HepG2 (cell line): ENCODE results near the gene ADAM19. TPM values are rescaled to one million over a fixed set of nuclear protein-coding genes. Genes with fewer than 3 reads are reported as not detected.

Experiments used
- ATAC-seq: fragments of 200-7000 bp; cut with Tn5 transposase; 3 replicates; pipeline ENCODE4 v1.9.1; 2020; ENCODE audit warnings: mild to moderate bottlenecking, moderate library complexity
- BruUV-seq: library from RNA; stranded (reverse); fragments of 400-500 nt; replicated peaks from 2 replicates; lab custom pipeline; 2021; lab: Mats Ljungman, UMichigan
- CTCF ChIA-PET: fragments of 300-600 bp; formaldehyde crosslinking; extraction: SDS; loops from one replicate; lab custom pipeline; 2021; ENCODE audit warnings: low total read pairs, inconsistent platforms, low intra/inter-chr PET ratio; lab: Yijun Ruan, JAX
- POLR2A ChIA-PET: fragments of 350-600 bp; sonication (Branson Sonifier 250); formaldehyde crosslinking; loops from one replicate; lab custom pipeline; 2020; ENCODE audit warnings: antibody characterized with exemption, inconsistent platforms; lab: Yijun Ruan, JAX
- DNase-seq: peaks from one replicate; pipeline ENCODE4 v3.0.0-alpha.2; 2015; ENCODE audit warnings: low spot score
- FAIRE-seq: peaks from 3 replicates; lab custom pipeline; 2011; peaks lifted over from hg19 to GRCh38; lab: Jason Lieb, UNC
- H2AFZ ChIP-seq: one replicate; pipeline ENCODE4 v1.6.1; 2011; ENCODE audit warnings: low read length, inconsistent platforms
- H3K27ac ChIP-seq: fragments of 300-600 bp; 3 replicates; pipeline ENCODE4 v1.8.0; 2011; ENCODE audit warnings: mixed run types, mild to moderate bottlenecking, mixed read lengths, low read length, inconsistent platforms; ENCODE audit not compliant: insufficient read depth; ENCODE audit errors: extremely low read length
- H3K27me3 ChIP-seq, 2 experiments: fragments of 200-600 bp in 1 of 2; 2 replicates in 1 of 2; 3 replicates in 1 of 2; pipeline versions ENCODE4 v1.6.0 to v1.8.0; 2011; ENCODE audit warnings: low read length in 2 of 2, mild to moderate bottlenecking in 2 of 2, moderate library complexity in 2 of 2, inconsistent platforms in 1 of 2; ENCODE audit not compliant: insufficient read depth in 2 of 2, control insufficient read depth in 1 of 2
- H3K36me3 ChIP-seq, 2 experiments: fragments of 200-600 bp in 1 of 2; replicated peaks in 1 of 2; 2 replicates in 1 of 2; 3 replicates in 1 of 2; pipeline versions ENCODE4 v1.5.1 to v1.8.0; 2011; ENCODE audit warnings: low read length in 2 of 2, inconsistent platforms in 1 of 2; ENCODE audit not compliant: insufficient read depth in 2 of 2, control insufficient read depth in 1 of 2
- H3K4me1 ChIP-seq: 2 replicates; pipeline ENCODE4 v1.5.1; 2012; ENCODE audit warnings: low read length, inconsistent platforms; ENCODE audit not compliant: insufficient read depth
- H3K4me2 ChIP-seq: 2 replicates; pipeline ENCODE4 v1.6.0; 2011; ENCODE audit warnings: low read depth, low read length, inconsistent platforms
- H3K4me3 ChIP-seq, 3 experiments: fragments of 200-600 bp in 1 of 3; sonication (generic), shearing (Covaris generic) in 1 of 3; replicated peaks in 1 of 3; 2 replicates each; pipeline ENCODE4 v1.5.1; 2011 to 2016; ENCODE audit warnings: low read length in 3 of 3, inconsistent platforms in 2 of 3, low read depth in 2 of 3, mild to moderate bottlenecking in 2 of 3, control low read depth in 1 of 3, mixed read lengths in 1 of 3; ENCODE audit not compliant: insufficient read depth in 1 of 3
- H3K79me2 ChIP-seq: one replicate; pipeline ENCODE4 v1.6.1; 2011; ENCODE audit warnings: low read length, inconsistent platforms; ENCODE audit not compliant: insufficient read depth
- H3K9ac ChIP-seq: 2 replicates; pipeline ENCODE4 v1.6.0; 2011; ENCODE audit warnings: mild to moderate bottlenecking, low read depth, low read length, inconsistent platforms; ENCODE audit not compliant: insufficient read depth
- H3K9me3 ChIP-seq: 2 replicates; pipeline ENCODE4 v1.5.1; 2012; ENCODE audit warnings: mild to moderate bottlenecking, low read length
- H4K20me1 ChIP-seq: 2 replicates; pipeline ENCODE4 v1.6.0; 2011; ENCODE audit warnings: inconsistent platforms, mild to moderate bottlenecking, low read length, moderate library complexity; ENCODE audit not compliant: insufficient read depth
- EP300 ChIP-seq, 3 experiments: sonication (generic) in 1 of 3; formaldehyde crosslinking in 1 of 3; IDR thresholded peaks; 2 replicates each; pipeline versions ENCODE4 v1.5.1 to v1.6.1; 2011 to 2020; ENCODE audit warnings: low read depth in 2 of 3, low read length in 2 of 3, borderline replicate concordance in 1 of 3, improper control_type of control experiment in 1 of 3, mild to moderate bottlenecking in 1 of 3, missing genetic modification reagents in 1 of 3, moderate library complexity in 1 of 3
- FOXO1 ChIP-seq: sonication (generic); formaldehyde crosslinking; IDR thresholded peaks from 2 replicates; pipeline ENCODE4 v1.4.0; 2020; ENCODE audit warnings: missing genetic modification reagents
- GLI4 ChIP-seq: sonication (generic); formaldehyde crosslinking; IDR thresholded peaks from 2 replicates; pipeline ENCODE4 v1.5.1; 2020; ENCODE audit warnings: missing genetic modification reagents, mild to moderate bottlenecking, moderate library complexity, borderline replicate concordance
- HNF4G ChIP-seq, 2 experiments: sonication (generic) in 1 of 2; formaldehyde crosslinking in 1 of 2; IDR thresholded peaks; 2 replicates each; pipeline versions ENCODE4 v1.4.0 to v1.6.1; 2011 to 2020; ENCODE audit warnings: borderline replicate concordance in 2 of 2, low read depth in 2 of 2, mild to moderate bottlenecking in 2 of 2, low read length in 1 of 2, missing genetic modification reagents in 1 of 2, moderate library complexity in 1 of 2
- HNRNPK ChIP-seq: fragments of 200-400 bp; formaldehyde crosslinking; IDR thresholded peaks from 2 replicates; pipeline ENCODE4 v1.6.1; 2018; ENCODE audit warnings: low read length, low read depth, moderate library complexity, mild to moderate bottlenecking; ENCODE audit not compliant: poor library complexity, severe bottlenecking
- NPAS2 ChIP-seq: sonication (generic); formaldehyde crosslinking; IDR thresholded peaks from 2 replicates; pipeline ENCODE4 v1.8.0; 2022; ENCODE audit warnings: mild to moderate bottlenecking, missing genetic modification reagents, borderline replicate concordance
- PCBP2 ChIP-seq: fragments of 200-400 bp; formaldehyde crosslinking; optimal IDR thresholded peaks from 2 replicates; pipeline ENCODE3; 2018; ENCODE audit warnings: low read length, low read depth; ENCODE audit not compliant: poor library complexity, severe bottlenecking
- RCOR2 ChIP-seq: IDR thresholded peaks from 2 replicates; pipeline ENCODE4 v1.6.1; 2016; ENCODE audit warnings: missing biosample characterization, missing genetic modification reagents
- SAFB2 ChIP-seq: sonication (generic); formaldehyde crosslinking; IDR thresholded peaks from 2 replicates; pipeline ENCODE4 v1.5.1; 2020; ENCODE audit warnings: missing genetic modification reagents, low read depth, mild to moderate bottlenecking, borderline replicate concordance
- TCF12 ChIP-seq, 2 experiments: fragments of 450-650 bp in 1 of 2; sonication (generic) in 1 of 2; formaldehyde crosslinking in 1 of 2; IDR thresholded peaks; 2 replicates each; pipeline versions ENCODE4 v1.6.1 to v1.8.0; 2017 to 2022; ENCODE audit warnings: antibody characterized with exemption in 1 of 2, mild to moderate bottlenecking in 1 of 2, missing genetic modification reagents in 1 of 2, moderate library complexity in 1 of 2
- ZFP36 ChIP-seq: fragments of 150-350 bp; IDR thresholded peaks from 2 replicates; pipeline ENCODE4 v1.6.1; 2018; ENCODE audit warnings: borderline replicate concordance, low read length, low read depth; ENCODE audit not compliant: partially characterized antibody
- ZFX ChIP-seq: sonication (generic); formaldehyde crosslinking; IDR thresholded peaks from 2 replicates; pipeline ENCODE4 v1.4.0; 2020; ENCODE audit warnings: mild to moderate bottlenecking, low read depth, missing genetic modification reagents, moderate library complexity
- ZNF652 ChIP-seq: IDR thresholded peaks from 2 replicates; pipeline ENCODE4 v1.6.1; 2016; ENCODE audit warnings: low read depth, borderline replicate concordance
- WGBS: methylation state at CpG from one replicate; pipeline ENCODE4 v1.1.6; 2017; ENCODE audit warnings: low lambda C conversion rate; 5-methylcytosine and 5-hydroxymethylcytosine counted together
- in situ Hi-C: cut with HindIII; loops from 2 replicates; pipeline ENCODE4 v1.10.0; 2017; ENCODE audit warnings: low pct_unique_long_range_greater_than_20kb; ENCODE audit not compliant: extremely low pct_ligation_motif_present
- intact Hi-C: fragments of 100-400 bp; cut with micrococcal nuclease; formaldehyde crosslinking; loops from one replicate; pipeline ENCODE4 v1.10.0; 2022; ENCODE audit not compliant: unreplicated experiment
- polyA plus RNA-seq, 8 experiments: library from polyadenylated mRNA; depleted of rRNA in 3 of 8; stranded (reverse) in 7 of 8; unstranded in 1 of 8; fragments of >200 nt; fragmentation: Illumina TruSeq in 4 of 8; extraction: Trizol in 4 of 8; gene quantifications; 2 replicates each; pipeline versions ENCODE4 v1.2.1 to v1.2.3, GENCODE V29; 2011 to 2016; ENCODE audit warnings: low read depth in 4 of 8, missing spikeins in 1 of 8, mixed read lengths in 1 of 8; ENCODE audit not compliant: insufficient read depth in 1 of 8
- total RNA-seq, 5 experiments: library from RNA; depleted of rRNA; stranded (reverse); fragments of >200 nt; fragmentation: Illumina TruSeq; extraction: Trizol; gene quantifications; 2 replicates each; pipeline ENCODE4 v1.2.3, GENCODE V29; 2016; ENCODE audit warnings: low read depth in 1 of 5
- TF ChIP-seq, protein P1 (sequence below): sonication (generic); formaldehyde crosslinking; IDR thresholded peaks from 2 replicates; pipeline ENCODE4 v1.5.0; 2020; ENCODE audit warnings: missing genetic modification reagents
- TF ChIP-seq, protein P2 (sequence below): sonication (generic); formaldehyde crosslinking; IDR thresholded peaks from 2 replicates; pipeline ENCODE4 v1.4.0; 2020; ENCODE audit warnings: missing genetic modification reagents

ADAM19 gene
- total and polyA plus RNA-seq, 2 of the 13 experiments (the other 11 are each of a cell fraction or from before 2014, with no cell fraction given): 0.38 to 0.74 TPM

DNA sequence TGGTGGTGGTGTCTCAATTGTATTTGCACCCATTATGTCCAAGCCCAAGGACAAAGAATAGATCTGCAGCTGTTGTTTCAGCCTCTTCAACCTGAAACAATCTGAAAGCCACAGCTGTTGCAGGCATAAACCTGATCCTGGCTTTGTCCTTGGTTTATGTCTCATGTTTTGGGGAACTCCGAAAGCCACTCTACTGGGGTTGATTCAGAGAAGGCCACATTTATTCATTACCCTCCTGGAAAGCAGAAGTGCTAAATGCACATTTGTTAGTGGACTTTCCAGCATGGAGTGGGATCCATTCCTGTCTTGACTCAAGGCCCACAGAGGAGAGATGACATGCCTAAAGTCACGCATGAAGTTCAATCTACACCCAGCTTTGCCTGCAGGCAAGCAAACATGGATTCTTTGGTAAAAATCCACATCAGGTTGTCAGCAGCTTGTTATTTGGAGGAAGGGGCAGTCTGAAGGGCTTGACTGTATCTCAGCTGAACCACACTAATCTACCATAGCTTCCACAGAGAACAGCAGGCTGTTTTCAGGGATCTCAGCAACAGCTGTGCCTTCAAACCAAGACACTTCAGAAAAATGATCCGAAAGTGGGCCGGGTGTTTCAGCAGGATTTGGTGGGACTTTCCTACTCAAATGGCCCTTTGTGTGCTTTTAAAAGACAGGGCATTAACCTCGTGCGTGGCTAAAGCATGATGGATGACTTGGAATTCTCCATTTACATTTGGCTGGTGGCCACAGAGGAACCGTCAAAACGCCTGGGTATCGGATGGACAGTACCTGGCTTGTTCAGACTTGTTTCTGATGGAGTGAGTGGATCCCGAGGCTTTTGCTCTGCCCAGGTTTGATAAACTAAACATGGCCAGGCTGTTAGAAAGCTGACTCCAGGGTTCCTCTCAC is 36.2 kb upstream of the ADAM19 start:
- no peaks in the 10 kb centered on the region for H3K36me3 ChIP-seq
- in situ Hi-C loops: no loop called here
- H3K4me2 ChIP-seq: no peak overlapping the region
- peaks cover 0 to 3% of the 10 kb centered on the region in 2 experiments; a peak in 1 of 5 replicates for H3K27me3 ChIP-seq
- FAIRE-seq: no peak
- H4K20me1 ChIP-seq: no peaks in the 10 kb centered on the region
- ChIA-PET CTCF (no interaction called here), POLR2A (no interaction called here)
- no peak for ATAC-seq
- H3K4me3 ChIP-seq: no peak overlapping the region
- no TSS peak for BruUV-seq
- H3K27ac ChIP-seq: no peak overlapping the region
- H3K4me1 ChIP-seq: no peaks in the 10 kb centered on the region
- H2AFZ ChIP-seq: no peak overlapping the region
- intact Hi-C loops: no loop called here
- H3K9me3 ChIP-seq: no peaks in the 10 kb centered on the region
- WGBS: 30% methylated on average over 9 of the region's 10 CpGs
- no peaks in the 10 kb centered on the region for H3K79me2 ChIP-seq
- DNase-seq: no peak
- no peak overlapping the region for H3K9ac ChIP-seq
- TF ChIP-seq, protein P1, sequence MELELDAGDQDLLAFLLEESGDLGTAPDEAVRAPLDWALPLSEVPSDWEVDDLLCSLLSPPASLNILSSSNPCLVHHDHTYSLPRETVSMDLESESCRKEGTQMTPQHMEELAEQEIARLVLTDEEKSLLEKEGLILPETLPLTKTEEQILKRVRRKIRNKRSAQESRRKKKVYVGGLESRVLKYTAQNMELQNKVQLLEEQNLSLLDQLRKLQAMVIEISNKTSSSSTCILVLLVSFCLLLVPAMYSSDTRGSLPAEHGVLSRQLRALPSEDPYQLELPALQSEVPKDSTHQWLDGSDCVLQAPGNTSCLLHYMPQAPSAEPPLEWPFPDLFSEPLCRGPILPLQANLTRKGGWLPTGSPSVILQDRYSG: no peak
- TF ChIP-seq PCBP2: no peak
- no peak for TF ChIP-seq HNF4G (IDR thresholded peaks at IDR 0.05; ENCODE audit: borderline replicate concordance, low read depth, low read length)
- no peak for TF ChIP-seq HNF4G (CRISPR knock-in tag; IDR thresholded peaks at IDR 0.05; ENCODE audit: borderline replicate concordance, low read depth)
- no peak for TF ChIP-seq HNRNPK
- no peak for TF ChIP-seq RCOR2 (CRISPR knock-in tag)
- TF ChIP-seq ZNF652 (CRISPR knock-in tag): no peak
- TF ChIP-seq ZFP36: no peak
- TF ChIP-seq, protein P2, sequence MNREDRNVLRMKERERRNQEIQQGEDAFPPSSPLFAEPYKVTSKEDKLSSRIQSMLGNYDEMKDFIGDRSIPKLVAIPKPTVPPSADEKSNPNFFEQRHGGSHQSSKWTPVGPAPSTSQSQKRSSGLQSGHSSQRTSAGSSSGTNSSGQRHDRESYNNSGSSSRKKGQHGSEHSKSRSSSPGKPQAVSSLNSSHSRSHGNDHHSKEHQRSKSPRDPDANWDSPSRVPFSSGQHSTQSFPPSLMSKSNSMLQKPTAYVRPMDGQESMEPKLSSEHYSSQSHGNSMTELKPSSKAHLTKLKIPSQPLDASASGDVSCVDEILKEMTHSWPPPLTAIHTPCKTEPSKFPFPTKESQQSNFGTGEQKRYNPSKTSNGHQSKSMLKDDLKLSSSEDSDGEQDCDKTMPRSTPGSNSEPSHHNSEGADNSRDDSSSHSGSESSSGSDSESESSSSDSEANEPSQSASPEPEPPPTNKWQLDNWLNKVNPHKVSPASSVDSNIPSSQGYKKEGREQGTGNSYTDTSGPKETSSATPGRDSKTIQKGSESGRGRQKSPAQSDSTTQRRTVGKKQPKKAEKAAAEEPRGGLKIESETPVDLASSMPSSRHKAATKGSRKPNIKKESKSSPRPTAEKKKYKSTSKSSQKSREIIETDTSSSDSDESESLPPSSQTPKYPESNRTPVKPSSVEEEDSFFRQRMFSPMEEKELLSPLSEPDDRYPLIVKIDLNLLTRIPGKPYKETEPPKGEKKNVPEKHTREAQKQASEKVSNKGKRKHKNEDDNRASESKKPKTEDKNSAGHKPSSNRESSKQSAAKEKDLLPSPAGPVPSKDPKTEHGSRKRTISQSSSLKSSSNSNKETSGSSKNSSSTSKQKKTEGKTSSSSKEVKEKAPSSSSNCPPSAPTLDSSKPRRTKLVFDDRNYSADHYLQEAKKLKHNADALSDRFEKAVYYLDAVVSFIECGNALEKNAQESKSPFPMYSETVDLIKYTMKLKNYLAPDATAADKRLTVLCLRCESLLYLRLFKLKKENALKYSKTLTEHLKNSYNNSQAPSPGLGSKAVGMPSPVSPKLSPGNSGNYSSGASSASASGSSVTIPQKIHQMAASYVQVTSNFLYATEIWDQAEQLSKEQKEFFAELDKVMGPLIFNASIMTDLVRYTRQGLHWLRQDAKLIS (CRISPR knock-in tag): no peak
- TF ChIP-seq GLI4 (CRISPR knock-in tag): no peak
- TF ChIP-seq ZFX (CRISPR knock-in tag): no peak
- no peak for TF ChIP-seq EP300 (IDR thresholded peaks at IDR 0.05; ENCODE audit: low read depth in 2 of 2, low read length in 2 of 2)
- TF ChIP-seq EP300 (CRISPR knock-in tag; IDR thresholded peaks at IDR 0.05; ENCODE audit: borderline replicate concordance): no peak
- no peak for TF ChIP-seq NPAS2 (CRISPR knock-in tag)
- TF ChIP-seq SAFB2: no peak
- TF ChIP-seq FOXO1: no peak
- TF ChIP-seq TCF12 (IDR thresholded peaks at IDR 0.05): no peak
- no peak for TF ChIP-seq TCF12 (CRISPR knock-in tag; IDR thresholded peaks at IDR 0.05)
